ENCODE data around the gene VSNL1. TPM values are rescaled to one million over a fixed set of nuclear protein-coding genes. Genes with fewer than 3 reads are reported as not detected.

Gene VSNL1
- polyA plus RNA-seq, 1 donor = 4.9 TPM

Other genes with a start within 250 kb of the VSNL1 start
- 0.11 TPM for gene RAD51AP2, start 22.3 kb upstream of the VSNL1 start, polyA plus RNA-seq (ENCODE audit: insufficient read length)
- 42.1 TPM for gene SMC6, start 213.1 kb downstream of the VSNL1 start, polyA plus RNA-seq (ENCODE audit: insufficient read length)
- 10.4 TPM for gene GEN1, start 213.4 kb downstream of the VSNL1 start, polyA plus RNA-seq (ENCODE audit: insufficient read length)

Data from forelimb muscle (tissue), 1 donor.